B cell (primary cell): ENCODE measurements around the gene ATN1. TPM values are rescaled to one million over a fixed set of nuclear protein-coding genes. Genes with fewer than 3 reads are reported as not detected.

ENCODE experiments used
- ATAC-seq: fragments of 200-7000 bp; cut with Tn5 transposase; one replicate; pipeline ENCODE4 v1.10.0; 2021; ENCODE audit warnings: low read depth, mild to moderate bottlenecking, moderate number of reproducible peaks, moderate library complexity
- CTCF ChIA-PET: fragments of 350-600 bp; sonication (Branson Sonifier 250); formaldehyde crosslinking; loops from one replicate; lab custom pipeline; 2021; ENCODE audit warnings: antibody characterized with exemption, inconsistent platforms; lab: Charles Lee
- POLR2A ChIA-PET: fragments of 350-600 bp; sonication (Branson Sonifier 250); formaldehyde crosslinking; loops from one replicate; lab custom pipeline; 2021; ENCODE audit warnings: antibody characterized with exemption; lab: Charles Lee
- DNase-seq: peaks from one replicate; pipeline ENCODE4 v3.0.0; 2013
- H2AFZ ChIP-seq: 2 replicates; pipeline ENCODE4 v1.6.1; 2012; ENCODE audit warnings: mild to moderate bottlenecking, low read depth, low read length; ENCODE audit not compliant: insufficient read depth, poor library complexity, severe bottlenecking
- H3K27ac ChIP-seq, 2 donors: 1 replicate in 1 of 2; 2 replicates in 1 of 2; pipeline ENCODE4 v1.5.1; 2012 to 2013; ENCODE audit warnings: low read length in 2 of 2, mild to moderate bottlenecking in 2 of 2, moderate library complexity in 1 of 2
- H3K27me3 ChIP-seq, 4 experiments: fragments of 200-600 bp in 1 of 4; sonication (generic) in 1 of 4; replicated peaks in 1 of 4; 1 replicate in 2 of 4; 2 replicates in 2 of 4; pipeline versions ENCODE4 v1.6.1 to v1.7.0; 2013 to 2016; ENCODE audit warnings: low read length in 3 of 4, mild to moderate bottlenecking in 2 of 4, mixed read lengths in 1 of 4, moderate library complexity in 1 of 4; ENCODE audit not compliant: insufficient read depth in 4 of 4, control insufficient read depth in 3 of 4; ENCODE audit errors: control extremely low read depth in 1 of 4
- H3K36me3 ChIP-seq, 2 experiments: replicated peaks in 1 of 2; 1 replicate in 1 of 2; 2 replicates in 1 of 2; pipeline versions ENCODE4 v1.6.1 to v1.7.1; 2013; ENCODE audit warnings: low read length in 1 of 2; ENCODE audit not compliant: insufficient read depth in 2 of 2, control insufficient read depth in 1 of 2; ENCODE audit errors: control extremely low read depth in 1 of 2, extremely low read depth in 1 of 2
- H3K4me1 ChIP-seq, 2 donors: fragments of 200-600 bp in 1 of 2; sonication (generic) in 1 of 2; 1 replicate in 1 of 2; 2 replicates in 1 of 2; pipeline versions ENCODE4 v1.5.1 to v1.6.1; 2013 to 2017; ENCODE audit warnings: low read length in 2 of 2; ENCODE audit not compliant: control insufficient read depth in 2 of 2, insufficient read depth in 2 of 2
- H3K4me2 ChIP-seq: replicated peaks from 2 replicates; pipeline ENCODE3; 2012; ENCODE audit warnings: mild to moderate bottlenecking, low read depth, low read length; ENCODE audit not compliant: poor library complexity, severe bottlenecking
- H3K4me3 ChIP-seq, 5 experiments: fragments of 200-600 bp in 1 of 5; sonication (generic) in 1 of 5; 1 replicate in 3 of 5; 2 replicates in 2 of 5; pipeline versions ENCODE4 v1.5.1 to v1.7.0; 2011 to 2016; ENCODE audit warnings: low read length in 4 of 5, mild to moderate bottlenecking in 4 of 5, low read depth in 2 of 5, control low read depth in 1 of 5, moderate library complexity in 1 of 5; ENCODE audit not compliant: insufficient read depth in 1 of 5; ENCODE audit errors: control extremely low read depth in 1 of 5, extremely low read depth in 1 of 5
- H3K79me2 ChIP-seq: fragments of 200-600 bp; sonication (generic); one replicate; pipeline ENCODE4 v1.6.0; 2016; ENCODE audit warnings: low read length; ENCODE audit not compliant: control insufficient read depth, insufficient read depth
- H3K9ac ChIP-seq: fragments of 200-600 bp; sonication (generic); 2 replicates; pipeline ENCODE4 v1.6.1; 2017; ENCODE audit warnings: mild to moderate bottlenecking, low read length, moderate library complexity
- H3K9me3 ChIP-seq, 3 donors: one replicate each; pipeline versions ENCODE4 v1.6.1 to v1.7.1; 2013; ENCODE audit warnings: low read length in 2 of 3; ENCODE audit not compliant: control insufficient read depth in 2 of 3, insufficient read depth in 1 of 3; ENCODE audit errors: control extremely low read depth in 1 of 3
- H4K20me1 ChIP-seq: 2 replicates; pipeline ENCODE4 v1.6.0; 2012; ENCODE audit warnings: mild to moderate bottlenecking, low read length; ENCODE audit not compliant: insufficient read depth, control insufficient read depth, poor library complexity, severe bottlenecking
- H3K27ac Mint-ChIP-seq: one replicate; pipeline ENCODE4 v1.8.0; 2021; ENCODE audit warnings: mixed read lengths
- H3K27me3 Mint-ChIP-seq: one replicate; pipeline ENCODE4 v1.8.0; 2021; ENCODE audit warnings: mixed read lengths
- H3K4me1 Mint-ChIP-seq: one replicate; pipeline ENCODE4 v1.8.0; 2021; ENCODE audit warnings: mixed read lengths
- H3K4me3 Mint-ChIP-seq: one replicate; pipeline ENCODE4 v1.8.0; 2021; ENCODE audit warnings: mixed read lengths
- H3K9me3 Mint-ChIP-seq: one replicate; pipeline ENCODE4 v1.8.0; 2022; ENCODE audit warnings: mixed read lengths; ENCODE audit not compliant: insufficient read depth
- EZH2 ChIP-seq: IDR thresholded peaks from 2 replicates; pipeline ENCODE4 v1.6.1; 2012; ENCODE audit warnings: borderline replicate concordance, low read depth, mild to moderate bottlenecking, moderate library complexity, low read length; ENCODE audit not compliant: insufficient read depth, poor library complexity, severe bottlenecking
- WGBS: methylation state at CpG from one replicate; pipeline ENCODE4 v1.1.5; 2013; ENCODE audit warnings: missing lambda C conversion rate; ENCODE audit not compliant: insufficient coverage; 5-methylcytosine and 5-hydroxymethylcytosine counted together
- intact Hi-C: fragments of 100-400 bp; cut with micrococcal nuclease; formaldehyde crosslinking; loops from one replicate; pipeline ENCODE4 v1.10.0; 2022
- polyA plus RNA-seq: library from polyadenylated mRNA; depleted of rRNA; stranded (reverse); fragments of >200 nt; gene quantifications from 2 replicates; pipeline ENCODE4 v1.2.3, GENCODE V29; 2012
- total RNA-seq, 2 donors: library from RNA; stranded (reverse); fragments of 120-200 nt in 1 of 2; gene quantifications; 1 replicate in 1 of 2; 2 replicates in 1 of 2; pipeline versions ENCODE4 v1.2.3 to v1.2.4, GENCODE V29; 2013 to 2022
- TF ChIP-seq, protein P1 (sequence below): fragments of 200-600 bp; IDR thresholded peaks from one replicate; pipeline ENCODE4 v1.8.0; 2022; ENCODE audit warnings: antibody characterized with exemption, mild to moderate bottlenecking

ATN1 gene
- total and polyA plus RNA-seq, 2 donors (not counting 1 experiment from before 2014, with no cell fraction given), result 21.0 to 50.8 TPM

- ChIA-PET CTCF (interaction anchor here (0.9 to 13.5 kb wide), 9 partner anchors 10 to 206 kb away, joined by 3 to 944 read pairs (median 7); partner anchors contain the start of genes C12orf57, MLF2, PTPN6 and RNU7-1), POLR2A (interaction anchor here (0.6 to 18.2 kb wide), 7 partner anchors 11 to 657 kb away, joined by 3 to 662 read pairs (median 5); partner anchors contain the start of genes C12orf57, ENO2, PTPN6 and RNU7-1)
- peak overlapping the region; percentile 92 for H3K4me2 ChIP-seq
- WGBS, result 4% methylated on average over 9 of the region's 10 CpGs
- Mint-ChIP-seq H3K27me3 (no peaks in the 10 kb centered on the region), H3K9me3 (no peaks in the 10 kb centered on the region), H3K4me3 (peak overlapping the region; percentile 91), H3K4me1 (peaks cover 93% of the 10 kb centered on the region), H3K27ac (peak overlapping the region; percentile 98)
- H3K27ac ChIP-seq, result peak overlapping the region; percentile 95 to 99
- H3K36me3 ChIP-seq, result peaks cover 0 to 82% of the 10 kb centered on the region in 2 experiments
- no peaks in the 10 kb centered on the region for H3K9me3 ChIP-seq
- H4K20me1 ChIP-seq, result peaks cover 38% of the 10 kb centered on the region
- peak overlapping the region; percentile 69 for H3K9ac ChIP-seq
- DNase-seq (no peak), ATAC-seq (no peak)
- peaks cover 68% of the 10 kb centered on the region for H3K79me2 ChIP-seq
- TF ChIP-seq, protein P1, sequence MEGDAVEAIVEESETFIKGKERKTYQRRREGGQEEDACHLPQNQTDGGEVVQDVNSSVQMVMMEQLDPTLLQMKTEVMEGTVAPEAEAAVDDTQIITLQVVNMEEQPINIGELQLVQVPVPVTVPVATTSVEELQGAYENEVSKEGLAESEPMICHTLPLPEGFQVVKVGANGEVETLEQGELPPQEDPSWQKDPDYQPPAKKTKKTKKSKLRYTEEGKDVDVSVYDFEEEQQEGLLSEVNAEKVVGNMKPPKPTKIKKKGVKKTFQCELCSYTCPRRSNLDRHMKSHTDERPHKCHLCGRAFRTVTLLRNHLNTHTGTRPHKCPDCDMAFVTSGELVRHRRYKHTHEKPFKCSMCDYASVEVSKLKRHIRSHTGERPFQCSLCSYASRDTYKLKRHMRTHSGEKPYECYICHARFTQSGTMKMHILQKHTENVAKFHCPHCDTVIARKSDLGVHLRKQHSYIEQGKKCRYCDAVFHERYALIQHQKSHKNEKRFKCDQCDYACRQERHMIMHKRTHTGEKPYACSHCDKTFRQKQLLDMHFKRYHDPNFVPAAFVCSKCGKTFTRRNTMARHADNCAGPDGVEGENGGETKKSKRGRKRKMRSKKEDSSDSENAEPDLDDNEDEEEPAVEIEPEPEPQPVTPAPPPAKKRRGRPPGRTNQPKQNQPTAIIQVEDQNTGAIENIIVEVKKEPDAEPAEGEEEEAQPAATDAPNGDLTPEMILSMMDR, result no peak
- TF ChIP-seq EZH2, result no peak
- no peak overlapping the region for H2AFZ ChIP-seq
- peaks cover 93 to 97% of the 10 kb centered on the region in 2 donors for H3K4me1 ChIP-seq
- peak overlapping the region; percentile 43 to 57 (median 54) for H3K4me3 ChIP-seq
- no peaks in the 10 kb centered on the region for H3K27me3 ChIP-seq
- intact Hi-C loops, result loop anchor here (1.0 kb wide), 1 partner anchor 7 kb away; the partner anchor contains the start of gene PTPN6
Measured at GRCh38 chr12:6958609-6959057, 30.9 kb downstream of the ATN1 start.
